ENCODE measurements around the gene CLDN17.

GRCh38 chr21:30117631-30118030, 49.0 kb downstream of the CLDN17 start:
- TF ChIP-seq, protein P1, sequence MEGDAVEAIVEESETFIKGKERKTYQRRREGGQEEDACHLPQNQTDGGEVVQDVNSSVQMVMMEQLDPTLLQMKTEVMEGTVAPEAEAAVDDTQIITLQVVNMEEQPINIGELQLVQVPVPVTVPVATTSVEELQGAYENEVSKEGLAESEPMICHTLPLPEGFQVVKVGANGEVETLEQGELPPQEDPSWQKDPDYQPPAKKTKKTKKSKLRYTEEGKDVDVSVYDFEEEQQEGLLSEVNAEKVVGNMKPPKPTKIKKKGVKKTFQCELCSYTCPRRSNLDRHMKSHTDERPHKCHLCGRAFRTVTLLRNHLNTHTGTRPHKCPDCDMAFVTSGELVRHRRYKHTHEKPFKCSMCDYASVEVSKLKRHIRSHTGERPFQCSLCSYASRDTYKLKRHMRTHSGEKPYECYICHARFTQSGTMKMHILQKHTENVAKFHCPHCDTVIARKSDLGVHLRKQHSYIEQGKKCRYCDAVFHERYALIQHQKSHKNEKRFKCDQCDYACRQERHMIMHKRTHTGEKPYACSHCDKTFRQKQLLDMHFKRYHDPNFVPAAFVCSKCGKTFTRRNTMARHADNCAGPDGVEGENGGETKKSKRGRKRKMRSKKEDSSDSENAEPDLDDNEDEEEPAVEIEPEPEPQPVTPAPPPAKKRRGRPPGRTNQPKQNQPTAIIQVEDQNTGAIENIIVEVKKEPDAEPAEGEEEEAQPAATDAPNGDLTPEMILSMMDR (IDR thresholded peaks at IDR 0.05), result no peak
- TF ChIP-seq POLR2A (IDR thresholded peaks at IDR 0.05), result no peak

Measured in adrenal gland (tissue), 5 donors.